Liver (tissue), 9 donors: ENCODE results near the gene BRSK1. TPM values are rescaled to one million over a fixed set of nuclear protein-coding genes. Genes with fewer than 3 reads are reported as not detected.

Source experiments
- DNase-seq: peaks from one replicate; pipeline ENCODE4 v3.0.0-alpha.2; 2017; ENCODE audit warnings: low spot score
- H3K27ac ChIP-seq, 2 donors: one replicate each; pipeline ENCODE4 v1.7.0; 2013; ENCODE audit warnings: inconsistent platforms in 2 of 2, low read length in 2 of 2, control low read depth in 1 of 2, low read depth in 1 of 2, mild to moderate bottlenecking in 1 of 2
- H3K27me3 ChIP-seq, 4 donors: one replicate each; pipeline versions ENCODE4 v1.6.1 to v1.7.0; 2013; ENCODE audit warnings: low read length in 3 of 4, inconsistent platforms in 1 of 4, mild to moderate bottlenecking in 1 of 4, moderate library complexity in 1 of 4; ENCODE audit not compliant: control insufficient read depth in 4 of 4, insufficient read depth in 4 of 4
- H3K36me3 ChIP-seq, 4 donors: one replicate each; pipeline versions ENCODE4 v1.6.1 to v1.7.0; 2013; ENCODE audit warnings: low read length in 3 of 4, mild to moderate bottlenecking in 3 of 4, low read depth in 1 of 4, moderate library complexity in 1 of 4; ENCODE audit not compliant: control insufficient read depth in 4 of 4, insufficient read depth in 3 of 4
- H3K4me1 ChIP-seq, 4 donors: one replicate each; pipeline versions ENCODE4 v1.6.1 to v1.7.0; 2013; ENCODE audit warnings: low read length in 3 of 4, mild to moderate bottlenecking in 3 of 4, moderate library complexity in 1 of 4; ENCODE audit not compliant: control insufficient read depth in 4 of 4, insufficient read depth in 4 of 4
- H3K4me3 ChIP-seq, 3 donors: one replicate each; pipeline versions ENCODE4 v1.6.1 to v1.7.0; 2013; ENCODE audit warnings: low read length in 3 of 3, control low read depth in 1 of 3, low read depth in 1 of 3, mild to moderate bottlenecking in 1 of 3
- H3K9ac ChIP-seq, 2 donors: one replicate each; pipeline ENCODE4 v1.7.0; 2013; ENCODE audit warnings: low read length in 2 of 2, mild to moderate bottlenecking in 2 of 2, moderate library complexity in 2 of 2, control low read depth in 1 of 2, low read depth in 1 of 2
- H3K9me3 ChIP-seq, 4 donors: one replicate each; pipeline versions ENCODE4 v1.6.1 to v1.7.0; 2013; ENCODE audit warnings: low read length in 3 of 4; ENCODE audit not compliant: control insufficient read depth in 4 of 4
- EGR1 ChIP-seq, 2 donors: IDR thresholded peaks; 2 replicates each; pipeline ENCODE4 v1.6.1; 2016 to 2018; ENCODE audit warnings: antibody characterized with exemption in 2 of 2, low read depth in 2 of 2
- FOXA2 ChIP-seq: IDR thresholded peaks from 2 replicates; pipeline ENCODE4 v1.6.1; 2016; ENCODE audit warnings: antibody characterized with exemption
- GABPA ChIP-seq, 2 donors: IDR thresholded peaks in 1 of 2; conservative IDR thresholded peaks in 1 of 2; 2 replicates each; pipeline ENCODE4 v1.6.1; 2016; ENCODE audit warnings: antibody characterized with exemption in 2 of 2, mild to moderate bottlenecking in 1 of 2, moderate library complexity in 1 of 2
- HNF4A ChIP-seq, 2 donors: conservative IDR thresholded peaks; 2 replicates each; pipeline ENCODE4 v1.6.1; 2016; ENCODE audit warnings: antibody characterized with exemption in 2 of 2, mild to moderate bottlenecking in 2 of 2
- HNF4G ChIP-seq: IDR thresholded peaks from 2 replicates; pipeline ENCODE4 v1.6.1; 2016; ENCODE audit warnings: antibody characterized with exemption
- JUND ChIP-seq, 2 donors: IDR thresholded peaks; 2 replicates each; pipeline ENCODE4 v1.6.1; 2016; ENCODE audit warnings: antibody characterized with exemption in 2 of 2
- NR2F2 ChIP-seq: IDR thresholded peaks from 2 replicates; pipeline ENCODE4 v1.6.1; 2016; ENCODE audit warnings: antibody characterized with exemption
- RAD21 ChIP-seq, 2 donors: IDR thresholded peaks; 2 replicates each; pipeline ENCODE4 v1.6.1; 2016; ENCODE audit warnings: antibody characterized with exemption in 2 of 2, mild to moderate bottlenecking in 2 of 2
- RXRA ChIP-seq, 2 donors: IDR thresholded peaks; 2 replicates each; pipeline ENCODE4 v1.6.1; 2017 to 2018; ENCODE audit warnings: antibody characterized with exemption in 2 of 2, mild to moderate bottlenecking in 1 of 2
- TAF1 ChIP-seq: conservative IDR thresholded peaks from 2 replicates; pipeline ENCODE4 v1.6.1; 2016; ENCODE audit warnings: antibody characterized with exemption, mild to moderate bottlenecking
- YY1 ChIP-seq: IDR thresholded peaks from 2 replicates; pipeline ENCODE4 v1.6.1; 2016; ENCODE audit warnings: antibody characterized with exemption, mild to moderate bottlenecking
- WGBS: extraction: QIAGEN DNeasy Blood & Tissue Kit; methylation state at CpG from one replicate; pipeline ENCODE4 v1.1.7; 2013; 5-methylcytosine and 5-hydroxymethylcytosine counted together
- polyA plus RNA-seq, 2 donors: library from polyadenylated mRNA; stranded (reverse) in 1 of 2; unstranded in 1 of 2; fragments of 200-250 nt in 1 of 2; fragments of >200 nt in 1 of 2; fragmentation: Nextera tagmentation in 1 of 2; extraction: Ambion mirVana in 1 of 2; gene quantifications; one replicate each; pipeline versions ENCODE4 v1.2.1 to v1.2.3, GENCODE V29; 2013 to 2015
- total RNA-seq, 2 donors: library from RNA; depleted of rRNA; stranded (reverse); fragments of >200 nt; gene quantifications; one replicate each; pipeline ENCODE4 v1.2.3, GENCODE V29; 2014
- TF ChIP-seq, protein P1 (sequence below): IDR thresholded peaks from 2 replicates; pipeline ENCODE4 v1.6.1; 2016; ENCODE audit warnings: antibody characterized with exemption
- TF ChIP-seq, protein P2 (sequence below): IDR thresholded peaks from 2 replicates; pipeline ENCODE4 v1.6.1; 2016; ENCODE audit warnings: antibody characterized with exemption, mild to moderate bottlenecking
- TF ChIP-seq, protein P3 (sequence below): IDR thresholded peaks from 2 replicates; pipeline ENCODE4 v1.6.1; 2016; ENCODE audit warnings: antibody characterized with exemption
- TF ChIP-seq, protein P4 (sequence below): IDR thresholded peaks from 2 replicates; pipeline ENCODE4 v1.6.1; 2016; ENCODE audit warnings: antibody characterized with exemption
- TF ChIP-seq, protein P5 (sequence below): fragments of 150-350 bp; IDR thresholded peaks from 2 replicates; pipeline ENCODE4 v1.5.1; 2017; ENCODE audit warnings: improper control_type of control experiment, low read depth, low read length; ENCODE audit not compliant: missing input control
- donor health status: healthy.
- donor health status: healthy.
- donor health status: healthy.
- donor health status: healthy.
- donor health status: healthy.

The BRSK1 gene
- total and polyA plus RNA-seq, 4 donors = 0.10 to 0.65 (median 0.42) TPM; not detected in 1

DNA sequence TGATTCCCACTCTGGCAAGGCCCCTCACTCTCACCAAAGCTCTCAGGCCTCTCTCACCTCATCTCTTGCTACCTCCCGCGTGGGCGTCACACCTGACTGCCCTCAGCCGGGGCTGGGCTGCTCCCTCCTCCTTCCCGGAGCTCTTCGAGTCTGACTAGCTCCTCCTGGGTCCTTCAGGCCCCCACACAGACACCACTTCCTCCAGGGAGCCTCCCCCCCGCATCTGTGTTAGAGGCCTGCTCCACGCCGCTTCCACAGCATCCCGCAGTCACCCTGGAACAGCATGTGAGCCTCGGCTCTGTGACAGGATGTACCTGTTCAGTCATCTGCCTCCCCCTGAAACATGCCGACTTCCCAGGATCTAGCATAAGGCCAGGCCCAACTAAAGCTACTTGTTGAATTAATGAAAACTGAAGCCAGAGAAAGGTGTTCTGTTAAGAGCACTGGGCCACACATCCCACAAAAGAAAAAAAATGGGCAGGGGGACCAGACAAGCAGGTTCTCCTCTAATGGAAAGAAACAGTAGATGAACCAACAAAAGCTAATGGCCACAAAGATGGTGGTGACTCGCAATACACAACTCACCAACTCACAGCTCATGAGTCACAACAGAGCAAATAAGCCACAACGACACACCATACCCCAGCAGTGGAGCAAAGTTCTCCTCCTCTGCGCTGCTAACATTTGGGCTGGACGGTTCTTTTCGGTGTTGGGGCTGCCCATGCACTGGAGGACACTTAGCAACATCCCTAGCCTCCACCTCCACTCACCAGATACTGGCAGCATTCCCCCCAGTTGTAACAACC lies 28.0 kb upstream of the BRSK1 start:
- Histone ChIP-seq H3K4me3 (no peak overlapping the region), H3K36me3 (no peaks in the 10 kb centered on the region), H3K27ac (peak overlapping the region; percentile 33 to 82), H3K27me3 (no peaks in the 10 kb centered on the region), H3K4me1 (peaks cover 2 to 57% (median 36%) of the 10 kb centered on the region in 4 donors), H3K9me3 (no peaks in the 10 kb centered on the region), H3K9ac (no peak overlapping the region)
- TF ChIP-seq FOXA2 (no peak), GABPA (IDR thresholded peaks at IDR 0.05 in 1 of 2, conservative IDR thresholded peaks at IDR 0.05 in 1 of 2) (no peak), TAF1 (no peak), RAD21 (IDR thresholded peaks at IDR 0.05) (no peak), JUND (IDR thresholded peaks at IDR 0.05) (no peak), YY1 (no peak), HNF4G (no peak), EGR1 (IDR thresholded peaks at IDR 0.05; ENCODE audit: low read depth in 2 of 2) (no peak), NR2F2 (no peak), HNF4A (conservative IDR thresholded peaks at IDR 0.05) (no peak), RXRA (IDR thresholded peaks at IDR 0.05) (no peak)
- TF ChIP-seq, protein P1, sequence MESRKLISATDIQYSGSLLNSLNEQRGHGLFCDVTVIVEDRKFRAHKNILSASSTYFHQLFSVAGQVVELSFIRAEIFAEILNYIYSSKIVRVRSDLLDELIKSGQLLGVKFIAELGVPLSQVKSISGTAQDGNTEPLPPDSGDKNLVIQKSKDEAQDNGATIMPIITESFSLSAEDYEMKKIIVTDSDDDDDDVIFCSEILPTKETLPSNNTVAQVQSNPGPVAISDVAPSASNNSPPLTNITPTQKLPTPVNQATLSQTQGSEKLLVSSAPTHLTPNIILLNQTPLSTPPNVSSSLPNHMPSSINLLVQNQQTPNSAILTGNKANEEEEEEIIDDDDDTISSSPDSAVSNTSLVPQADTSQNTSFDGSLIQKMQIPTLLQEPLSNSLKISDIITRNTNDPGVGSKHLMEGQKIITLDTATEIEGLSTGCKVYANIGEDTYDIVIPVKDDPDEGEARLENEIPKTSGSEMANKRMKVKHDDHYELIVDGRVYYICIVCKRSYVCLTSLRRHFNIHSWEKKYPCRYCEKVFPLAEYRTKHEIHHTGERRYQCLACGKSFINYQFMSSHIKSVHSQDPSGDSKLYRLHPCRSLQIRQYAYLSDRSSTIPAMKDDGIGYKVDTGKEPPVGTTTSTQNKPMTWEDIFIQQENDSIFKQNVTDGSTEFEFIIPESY = no peak
- TF ChIP-seq, protein P2, sequence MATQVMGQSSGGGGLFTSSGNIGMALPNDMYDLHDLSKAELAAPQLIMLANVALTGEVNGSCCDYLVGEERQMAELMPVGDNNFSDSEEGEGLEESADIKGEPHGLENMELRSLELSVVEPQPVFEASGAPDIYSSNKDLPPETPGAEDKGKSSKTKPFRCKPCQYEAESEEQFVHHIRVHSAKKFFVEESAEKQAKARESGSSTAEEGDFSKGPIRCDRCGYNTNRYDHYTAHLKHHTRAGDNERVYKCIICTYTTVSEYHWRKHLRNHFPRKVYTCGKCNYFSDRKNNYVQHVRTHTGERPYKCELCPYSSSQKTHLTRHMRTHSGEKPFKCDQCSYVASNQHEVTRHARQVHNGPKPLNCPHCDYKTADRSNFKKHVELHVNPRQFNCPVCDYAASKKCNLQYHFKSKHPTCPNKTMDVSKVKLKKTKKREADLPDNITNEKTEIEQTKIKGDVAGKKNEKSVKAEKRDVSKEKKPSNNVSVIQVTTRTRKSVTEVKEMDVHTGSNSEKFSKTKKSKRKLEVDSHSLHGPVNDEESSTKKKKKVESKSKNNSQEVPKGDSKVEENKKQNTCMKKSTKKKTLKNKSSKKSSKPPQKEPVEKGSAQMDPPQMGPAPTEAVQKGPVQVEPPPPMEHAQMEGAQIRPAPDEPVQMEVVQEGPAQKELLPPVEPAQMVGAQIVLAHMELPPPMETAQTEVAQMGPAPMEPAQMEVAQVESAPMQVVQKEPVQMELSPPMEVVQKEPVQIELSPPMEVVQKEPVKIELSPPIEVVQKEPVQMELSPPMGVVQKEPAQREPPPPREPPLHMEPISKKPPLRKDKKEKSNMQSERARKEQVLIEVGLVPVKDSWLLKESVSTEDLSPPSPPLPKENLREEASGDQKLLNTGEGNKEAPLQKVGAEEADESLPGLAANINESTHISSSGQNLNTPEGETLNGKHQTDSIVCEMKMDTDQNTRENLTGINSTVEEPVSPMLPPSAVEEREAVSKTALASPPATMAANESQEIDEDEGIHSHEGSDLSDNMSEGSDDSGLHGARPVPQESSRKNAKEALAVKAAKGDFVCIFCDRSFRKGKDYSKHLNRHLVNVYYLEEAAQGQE = no peak
- TF ChIP-seq, protein P3, sequence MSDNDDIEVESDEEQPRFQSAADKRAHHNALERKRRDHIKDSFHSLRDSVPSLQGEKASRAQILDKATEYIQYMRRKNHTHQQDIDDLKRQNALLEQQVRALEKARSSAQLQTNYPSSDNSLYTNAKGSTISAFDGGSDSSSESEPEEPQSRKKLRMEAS = no peak
- TF ChIP-seq, protein P4, sequence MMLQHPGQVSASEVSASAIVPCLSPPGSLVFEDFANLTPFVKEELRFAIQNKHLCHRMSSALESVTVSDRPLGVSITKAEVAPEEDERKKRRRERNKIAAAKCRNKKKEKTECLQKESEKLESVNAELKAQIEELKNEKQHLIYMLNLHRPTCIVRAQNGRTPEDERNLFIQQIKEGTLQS = no peak
- TF ChIP-seq, protein P5, sequence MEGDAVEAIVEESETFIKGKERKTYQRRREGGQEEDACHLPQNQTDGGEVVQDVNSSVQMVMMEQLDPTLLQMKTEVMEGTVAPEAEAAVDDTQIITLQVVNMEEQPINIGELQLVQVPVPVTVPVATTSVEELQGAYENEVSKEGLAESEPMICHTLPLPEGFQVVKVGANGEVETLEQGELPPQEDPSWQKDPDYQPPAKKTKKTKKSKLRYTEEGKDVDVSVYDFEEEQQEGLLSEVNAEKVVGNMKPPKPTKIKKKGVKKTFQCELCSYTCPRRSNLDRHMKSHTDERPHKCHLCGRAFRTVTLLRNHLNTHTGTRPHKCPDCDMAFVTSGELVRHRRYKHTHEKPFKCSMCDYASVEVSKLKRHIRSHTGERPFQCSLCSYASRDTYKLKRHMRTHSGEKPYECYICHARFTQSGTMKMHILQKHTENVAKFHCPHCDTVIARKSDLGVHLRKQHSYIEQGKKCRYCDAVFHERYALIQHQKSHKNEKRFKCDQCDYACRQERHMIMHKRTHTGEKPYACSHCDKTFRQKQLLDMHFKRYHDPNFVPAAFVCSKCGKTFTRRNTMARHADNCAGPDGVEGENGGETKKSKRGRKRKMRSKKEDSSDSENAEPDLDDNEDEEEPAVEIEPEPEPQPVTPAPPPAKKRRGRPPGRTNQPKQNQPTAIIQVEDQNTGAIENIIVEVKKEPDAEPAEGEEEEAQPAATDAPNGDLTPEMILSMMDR = no peak
- 72% methylated on average over 17 of the region's 17 CpGs for WGBS
- no peak for DNase-seq
